Prostate gland (tissue), 2 donors: ENCODE results near the gene GAK. TPM values are rescaled to one million over a fixed set of nuclear protein-coding genes. Genes with fewer than 3 reads are reported as not detected.
"Not testable (repeated sequence)": the region's sequence is repeated elsewhere in the genome, so short reads cannot be mapped to it uniquely, and the experiment has no call there.

Experiments used
- DNase-seq: peaks from one replicate; pipeline ENCODE4 v3.0.0-alpha.2; 2019; ENCODE audit warnings: low spot score
- H3K27ac ChIP-seq, 2 donors: fragments of 200-600 bp; sonication (generic); 2 replicates each; pipeline ENCODE4 v1.5.1; 2017 to 2019
- H3K27me3 ChIP-seq: fragments of 200-600 bp; sonication (generic); replicated peaks from 2 replicates; pipeline ENCODE4 v1.5.1; 2019; ENCODE audit not compliant: insufficient read depth
- H3K36me3 ChIP-seq, 2 donors: fragments of 200-600 bp; sonication (generic); 1 replicate in 1 of 2; 2 replicates in 1 of 2; pipeline versions ENCODE4 v1.5.1 to v1.8.1; 2017 to 2019
- H3K4me1 ChIP-seq: fragments of 200-600 bp; sonication (generic); replicated peaks from 2 replicates; pipeline ENCODE4 v1.5.1; 2019
- H3K4me3 ChIP-seq, 2 donors: fragments of 200-600 bp; sonication (generic); 2 replicates each; pipeline ENCODE4 v1.5.1; 2017 to 2019
- H3K9me3 ChIP-seq: fragments of 200-600 bp; sonication (generic); 2 replicates; pipeline ENCODE4 v1.5.1; 2017
- POLR2A ChIP-seq: fragments of 450-650 bp; IDR thresholded peaks from one replicate; pipeline ENCODE4 v1.6.1; 2016; ENCODE audit warnings: antibody characterized with exemption, mild to moderate bottlenecking
- POLR2AphosphoS5 ChIP-seq: sonication (generic); formaldehyde crosslinking; IDR thresholded peaks from one replicate; pipeline ENCODE4 v1.6.1; 2017; ENCODE audit warnings: antibody characterized with exemption
- WGBS: methylation state at CpG from one replicate; pipeline ENCODE4 v1.1.5; 2018; 5-methylcytosine and 5-hydroxymethylcytosine counted together
- intact Hi-C: fragments of 100-400 bp; cut with DNase I; formaldehyde crosslinking; loops from one replicate; pipeline ENCODE4 v1.14.2; 2022
- total RNA-seq, 2 donors: library from RNA; depleted of rRNA; stranded (reverse); fragments of >200 nt; gene quantifications; one replicate each; pipeline ENCODE4 v1.1.0, GENCODE V29; 2016
- TF ChIP-seq, protein P1 (sequence below), 4 experiments: fragments of 200-600 bp in 2 of 4; fragments of 450-650 bp in 2 of 4; sonication (generic) in 2 of 4; IDR thresholded peaks; 1 replicate in 3 of 4; 2 replicates in 1 of 4; pipeline ENCODE4 v1.5.1; 2016 to 2019; ENCODE audit warnings: antibody characterized with exemption in 4 of 4, mild to moderate bottlenecking in 2 of 4, moderate library complexity in 2 of 4

The GAK gene
- total RNA-seq, 2 donors from 2014 or later, result 158 to 181 TPM

DNA sequence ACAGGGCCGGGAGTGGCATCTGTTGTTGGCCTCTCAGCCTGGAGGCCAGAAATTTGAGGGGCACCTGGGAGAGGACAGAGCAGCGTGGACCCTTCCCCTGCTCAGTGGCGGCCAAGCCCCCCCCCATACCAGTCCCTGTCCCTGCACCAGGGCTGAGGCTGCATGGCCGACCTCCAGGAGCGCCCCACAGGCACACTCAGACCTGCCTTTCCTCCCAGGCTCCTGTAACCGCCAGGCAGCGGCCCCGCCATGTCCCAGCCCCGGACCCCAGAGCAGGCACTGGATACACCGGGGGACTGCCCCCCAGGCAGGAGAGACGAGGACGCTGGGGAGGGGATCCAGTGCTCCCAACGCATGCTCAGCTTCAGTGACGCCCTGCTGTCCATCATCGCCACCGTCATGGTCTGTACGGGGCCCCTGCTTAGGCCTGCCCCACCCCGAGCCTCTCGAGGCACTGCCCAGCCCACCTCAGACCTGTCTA lies 15.4 kb upstream of the GAK start:
- 92% methylated on average over 19 of the region's 19 CpGs for WGBS
- TF ChIP-seq, protein P1, sequence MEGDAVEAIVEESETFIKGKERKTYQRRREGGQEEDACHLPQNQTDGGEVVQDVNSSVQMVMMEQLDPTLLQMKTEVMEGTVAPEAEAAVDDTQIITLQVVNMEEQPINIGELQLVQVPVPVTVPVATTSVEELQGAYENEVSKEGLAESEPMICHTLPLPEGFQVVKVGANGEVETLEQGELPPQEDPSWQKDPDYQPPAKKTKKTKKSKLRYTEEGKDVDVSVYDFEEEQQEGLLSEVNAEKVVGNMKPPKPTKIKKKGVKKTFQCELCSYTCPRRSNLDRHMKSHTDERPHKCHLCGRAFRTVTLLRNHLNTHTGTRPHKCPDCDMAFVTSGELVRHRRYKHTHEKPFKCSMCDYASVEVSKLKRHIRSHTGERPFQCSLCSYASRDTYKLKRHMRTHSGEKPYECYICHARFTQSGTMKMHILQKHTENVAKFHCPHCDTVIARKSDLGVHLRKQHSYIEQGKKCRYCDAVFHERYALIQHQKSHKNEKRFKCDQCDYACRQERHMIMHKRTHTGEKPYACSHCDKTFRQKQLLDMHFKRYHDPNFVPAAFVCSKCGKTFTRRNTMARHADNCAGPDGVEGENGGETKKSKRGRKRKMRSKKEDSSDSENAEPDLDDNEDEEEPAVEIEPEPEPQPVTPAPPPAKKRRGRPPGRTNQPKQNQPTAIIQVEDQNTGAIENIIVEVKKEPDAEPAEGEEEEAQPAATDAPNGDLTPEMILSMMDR (IDR thresholded peaks at IDR 0.05), result no peak
- TF ChIP-seq POLR2A (no peak), POLR2AphosphoS5 (no peak)
- H3K4me1 ChIP-seq, result no peaks in the 10 kb centered on the region
- intact Hi-C loops, result no loop called here
- H3K27ac ChIP-seq, result no peak overlapping the region
- H3K9me3 ChIP-seq, result no peaks in the 10 kb centered on the region
- DNase-seq, result no peak
- no peak overlapping the region for H3K4me3 ChIP-seq
- no peaks in the 10 kb centered on the region for H3K27me3 ChIP-seq
- no peaks in the 10 kb centered on the region for H3K36me3 ChIP-seq

DNA sequence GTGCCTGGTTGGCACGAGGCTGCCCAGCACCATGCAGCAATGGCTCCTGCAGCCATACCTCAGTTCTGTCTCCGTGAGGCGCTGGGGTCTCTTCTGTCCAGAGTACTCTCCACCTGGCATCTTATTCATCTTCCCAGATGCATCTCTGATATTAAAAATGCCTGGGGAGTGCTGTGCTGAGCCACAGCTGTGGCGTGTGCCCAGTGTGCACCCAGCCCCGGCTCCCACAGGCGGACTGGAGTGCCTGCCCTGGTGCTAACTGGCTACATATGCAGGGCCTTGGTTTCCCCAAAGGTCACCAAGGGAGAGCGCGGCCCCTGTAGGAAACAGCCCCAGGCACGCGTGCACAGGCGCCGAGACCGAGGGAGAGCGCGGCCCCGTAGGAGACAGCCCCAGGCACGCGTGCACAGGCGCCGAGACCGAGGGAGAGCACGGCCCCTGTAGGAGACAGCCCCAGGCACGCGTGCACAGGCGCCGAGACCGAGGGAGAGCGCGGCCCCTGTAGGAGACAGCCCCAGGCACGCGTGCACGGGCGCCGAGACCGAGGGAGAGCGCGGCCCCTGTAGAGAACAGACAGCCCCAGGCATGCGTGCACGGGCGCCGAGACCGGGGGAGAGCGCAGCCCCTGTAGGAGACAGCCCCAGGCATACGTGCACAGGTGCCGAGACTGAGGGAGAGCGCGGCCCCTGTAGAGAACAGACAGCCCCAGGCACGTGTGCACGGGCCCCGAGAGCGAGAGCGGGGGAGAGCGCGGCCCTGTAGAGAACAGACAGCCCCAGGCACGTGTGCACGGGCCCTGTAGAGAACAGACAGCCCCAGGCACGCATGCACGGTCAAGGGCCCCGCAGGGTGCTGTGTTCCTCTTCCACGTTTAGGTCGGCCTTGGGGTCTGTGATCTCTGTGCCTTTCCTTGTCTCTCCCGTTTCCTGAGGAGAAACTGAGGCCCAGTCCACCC lies 14.7 kb upstream of the GAK start:
- WGBS, result 45% methylated on average over 62 of the region's 62 CpGs
- Histone ChIP-seq H3K9me3 (no peaks in the 10 kb centered on the region), H3K27ac (no peak overlapping the region), H3K4me1 (no peaks in the 10 kb centered on the region), H3K27me3 (no peaks in the 10 kb centered on the region), H3K4me3 (no peak overlapping the region), H3K36me3 (no peaks in the 10 kb centered on the region)
- DNase-seq, result no peak
- intact Hi-C loops, result no loop called here
- TF ChIP-seq POLR2AphosphoS5, result no peak
- TF ChIP-seq, protein P1 (IDR thresholded peaks at IDR 0.05), result no peak
- no peak for TF ChIP-seq POLR2A

DNA sequence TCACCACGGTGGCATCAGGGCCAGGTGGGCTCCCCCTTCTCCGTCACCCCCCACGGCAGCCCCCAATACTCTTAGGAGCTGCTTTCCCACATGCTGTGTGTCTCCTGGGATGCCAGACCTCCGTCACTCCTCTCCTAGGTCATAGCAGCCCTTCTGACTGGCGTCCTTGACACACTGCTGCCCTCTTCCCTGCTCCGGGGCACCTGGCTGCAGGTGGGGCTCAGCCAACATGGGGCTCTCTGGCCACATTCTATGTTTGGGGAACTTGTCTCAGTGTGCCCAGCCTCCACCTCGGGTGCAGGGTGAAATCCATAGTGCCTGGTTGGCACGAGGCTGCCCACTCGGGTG lies 14.0 kb upstream of the GAK start:
- no peaks in the 10 kb centered on the region for H3K36me3 ChIP-seq
- 73% methylated on average over 9 of the region's 9 CpGs for WGBS
- no peaks in the 10 kb centered on the region for H3K4me1 ChIP-seq
- H3K4me3 ChIP-seq, result no peak overlapping the region
- intact Hi-C loops, result no loop called here
- no peaks in the 10 kb centered on the region for H3K27me3 ChIP-seq
- TF ChIP-seq POLR2AphosphoS5 (no peak), POLR2A (no peak)
- TF ChIP-seq, protein P1 (IDR thresholded peaks at IDR 0.05), result no peak
- H3K27ac ChIP-seq, result no peak overlapping the region
- no peak for DNase-seq
- no peaks in the 10 kb centered on the region for H3K9me3 ChIP-seq

DNA sequence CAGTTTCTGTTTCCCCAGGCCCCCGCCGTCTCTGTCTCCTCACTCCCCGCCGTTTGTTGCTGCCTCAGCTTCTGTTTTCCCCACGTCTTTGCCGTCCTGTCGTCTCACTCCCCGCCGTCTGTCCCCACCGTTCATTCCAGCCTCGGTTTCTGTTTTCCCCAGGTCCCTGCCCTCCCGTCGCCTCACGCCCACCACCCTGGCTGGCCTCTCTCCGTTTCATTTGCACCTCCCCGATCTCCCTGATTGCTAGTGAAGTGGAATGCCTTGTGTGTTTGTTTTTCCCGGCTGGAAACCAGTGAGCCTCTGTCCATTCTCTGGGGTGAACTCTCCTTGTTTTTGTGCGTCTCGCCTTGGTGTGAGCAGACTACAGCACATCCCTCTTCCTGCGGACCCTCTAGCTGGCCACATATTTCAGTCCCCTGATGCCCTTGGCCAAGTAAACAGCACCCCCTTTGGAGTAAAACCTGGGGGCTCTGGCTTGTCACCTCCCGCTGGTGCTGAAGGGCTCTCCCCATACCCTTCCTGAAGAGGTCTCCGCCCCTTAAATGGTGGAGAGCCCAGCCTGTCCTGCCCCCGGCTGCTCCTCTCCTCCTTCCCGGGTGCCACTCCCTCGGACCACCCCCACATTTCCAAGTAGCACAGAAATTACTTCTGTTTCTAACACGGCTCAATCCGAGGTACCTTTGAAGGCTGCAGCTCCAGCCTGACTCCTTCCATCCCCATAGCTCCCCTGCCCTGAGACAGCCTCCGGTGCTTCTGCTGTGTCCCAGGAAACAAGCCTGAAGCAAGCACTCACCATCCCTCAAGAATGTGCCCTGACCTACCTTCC lies 13.4 kb upstream of the GAK start:
- Histone ChIP-seq H3K4me3 (no peak overlapping the region), H3K27ac (no peak overlapping the region), H3K4me1 (no peaks in the 10 kb centered on the region), H3K9me3 (no peaks in the 10 kb centered on the region), H3K36me3 (no peaks in the 10 kb centered on the region), H3K27me3 (no peaks in the 10 kb centered on the region)
- DNase-seq, result no peak
- TF ChIP-seq POLR2AphosphoS5 (no peak), POLR2A (no peak)
- TF ChIP-seq, protein P1 (IDR thresholded peaks at IDR 0.05), result no peak
- intact Hi-C loops, result no loop called here
- WGBS, result 63% methylated on average over 28 of the region's 28 CpGs

DNA sequence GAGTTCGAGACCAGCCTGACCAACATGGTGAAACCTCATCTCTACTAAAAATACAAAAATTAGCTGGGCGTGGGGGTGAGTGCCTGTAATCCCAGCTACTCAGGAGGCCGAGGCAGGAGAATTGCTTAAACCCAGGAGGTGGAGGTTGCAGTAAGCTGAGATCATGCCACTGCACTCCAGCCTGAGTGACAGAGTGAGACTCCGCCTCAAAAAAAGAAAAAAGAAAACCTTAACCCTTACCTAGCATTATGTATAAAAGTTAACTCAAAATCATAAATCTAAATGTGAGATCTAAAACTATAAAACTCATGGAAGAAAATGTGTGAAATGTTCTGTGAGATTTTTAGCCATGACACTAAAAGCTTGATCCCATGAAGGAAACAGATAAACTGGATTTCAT lies 7.4 kb upstream of the GAK start:
- H3K9me3 ChIP-seq, DNase-seq, H3K27me3 ChIP-seq, intact Hi-C loops, H3K4me1 ChIP-seq, H3K36me3 ChIP-seq, H3K4me3 ChIP-seq, H3K27ac ChIP-seq: not testable (repeated sequence)
- WGBS, result 90% methylated on average over 4 of the region's 4 CpGs
